HG03196 (cell line): ENCODE data around the gene TMEM258.

Experiments used
- ATAC-seq: cut with Tn5 transposase; IDR thresholded peaks from one replicate; pipeline ENCODE4 v1.9.1; 2021; ENCODE audit not compliant: unreplicated experiment

Gene TMEM258

DNA sequence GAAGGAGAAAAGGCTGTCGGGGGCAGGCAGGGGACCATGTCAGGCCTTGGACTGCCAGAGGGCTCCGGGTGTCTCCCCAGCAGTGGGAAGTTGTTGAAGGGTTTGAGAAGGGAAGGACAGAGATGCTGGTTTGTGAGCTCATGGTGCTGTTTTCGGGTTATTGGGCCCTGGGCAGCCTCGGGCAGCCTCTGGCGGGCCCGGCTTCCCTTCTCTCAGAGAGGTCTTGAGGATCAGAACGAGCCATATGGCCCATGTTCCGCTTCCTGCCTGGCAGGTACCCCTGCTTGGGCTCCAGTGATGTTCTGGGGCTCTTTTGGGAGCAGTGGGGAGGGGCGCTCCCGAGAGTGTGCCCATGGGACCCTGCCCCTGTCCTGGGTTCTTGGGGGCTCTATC is 30.2 kb downstream of the TMEM258 start:
- no peak for ATAC-seq

DNA sequence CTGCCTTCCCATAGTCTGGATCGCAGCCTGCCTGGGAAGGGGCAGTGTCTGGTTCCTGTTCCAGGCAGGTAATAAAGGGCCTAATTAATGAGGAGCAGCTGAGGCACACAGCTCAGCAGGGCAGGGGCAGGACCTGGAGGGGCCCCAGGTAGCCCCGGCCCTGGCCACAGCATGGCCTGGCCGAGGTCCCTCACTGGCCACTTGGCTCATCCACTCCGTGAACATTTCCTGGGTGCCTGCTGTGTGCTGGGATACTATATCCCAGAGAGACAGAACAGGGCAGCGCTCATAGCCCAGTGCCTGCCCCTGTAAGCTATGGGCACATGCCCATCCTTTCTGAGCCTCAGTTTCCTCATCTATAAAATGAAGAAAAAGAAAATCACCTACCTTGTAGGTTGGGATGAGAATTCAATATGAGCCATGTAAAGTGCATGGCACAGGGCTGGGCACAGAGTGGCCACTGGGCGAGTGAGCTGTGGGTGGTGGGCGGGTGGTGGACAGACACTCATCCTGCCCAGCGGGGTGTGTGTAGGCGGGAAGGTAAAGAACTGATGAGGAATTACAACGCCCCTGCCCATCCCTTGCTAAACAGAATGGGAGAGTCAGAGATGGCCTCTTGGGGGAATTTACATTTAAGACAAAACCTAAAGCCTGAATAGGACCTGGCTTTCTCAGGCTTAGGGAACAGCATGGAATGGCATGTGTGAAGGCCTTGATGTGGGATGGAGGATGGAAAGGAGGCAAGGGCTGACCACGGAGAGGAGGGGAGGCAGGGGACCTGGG is 30.8 kb downstream of the TMEM258 start:
- ATAC-seq, result no peak

DNA sequence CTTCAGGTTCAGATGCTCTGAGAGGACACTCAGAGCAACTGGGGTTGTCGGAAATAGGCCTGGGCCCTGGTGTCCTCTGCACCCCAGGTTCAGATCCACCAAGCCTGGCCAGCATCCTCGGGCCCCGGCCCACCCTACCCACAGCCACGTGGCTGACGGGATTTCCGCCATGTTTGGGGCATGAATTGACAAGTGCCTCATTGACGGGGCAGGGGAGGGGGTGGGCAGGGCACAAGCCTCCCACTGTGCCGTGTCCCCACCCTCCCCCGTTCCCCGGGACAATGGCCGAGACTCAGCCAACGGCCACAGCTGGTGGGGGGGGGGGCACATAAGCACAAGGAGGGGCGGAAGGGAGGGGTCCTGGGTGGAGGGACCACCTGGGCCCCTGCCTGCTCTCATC is 31.5 kb downstream of the TMEM258 start:
- no peak for ATAC-seq

DNA sequence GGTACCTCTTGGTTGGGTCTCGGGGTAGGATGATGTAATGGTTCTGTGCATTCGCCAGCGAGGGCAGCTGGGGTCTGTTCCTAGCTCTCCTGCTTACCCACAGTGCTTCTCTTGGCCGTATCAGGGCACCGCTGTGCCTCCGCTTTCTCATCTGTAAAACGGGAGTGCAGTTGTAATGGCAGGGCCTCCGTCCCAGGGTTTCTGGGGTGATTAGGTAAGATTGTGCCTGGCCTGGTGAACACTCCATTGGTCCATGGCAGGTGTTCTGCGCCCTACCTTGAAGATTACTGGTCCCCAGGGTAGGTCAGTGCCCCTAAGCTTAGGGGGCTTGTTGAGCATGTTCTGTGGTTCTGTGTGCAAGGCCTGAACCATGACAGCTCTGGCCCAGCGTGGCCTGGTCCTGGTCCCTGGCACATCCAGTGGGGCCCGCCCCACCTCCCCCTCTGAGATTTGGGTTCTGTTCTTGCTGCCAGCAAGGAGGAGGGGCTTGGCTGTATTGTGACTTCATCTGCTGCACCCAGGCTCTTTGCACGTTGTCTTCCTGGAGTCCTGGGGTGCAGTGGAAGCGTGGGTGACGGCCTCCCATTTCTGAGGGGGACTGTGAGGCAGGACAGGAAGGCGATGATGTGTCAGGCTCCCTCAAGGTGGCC is 35.1 kb downstream of the TMEM258 start:
- ATAC-seq, result no peak

DNA sequence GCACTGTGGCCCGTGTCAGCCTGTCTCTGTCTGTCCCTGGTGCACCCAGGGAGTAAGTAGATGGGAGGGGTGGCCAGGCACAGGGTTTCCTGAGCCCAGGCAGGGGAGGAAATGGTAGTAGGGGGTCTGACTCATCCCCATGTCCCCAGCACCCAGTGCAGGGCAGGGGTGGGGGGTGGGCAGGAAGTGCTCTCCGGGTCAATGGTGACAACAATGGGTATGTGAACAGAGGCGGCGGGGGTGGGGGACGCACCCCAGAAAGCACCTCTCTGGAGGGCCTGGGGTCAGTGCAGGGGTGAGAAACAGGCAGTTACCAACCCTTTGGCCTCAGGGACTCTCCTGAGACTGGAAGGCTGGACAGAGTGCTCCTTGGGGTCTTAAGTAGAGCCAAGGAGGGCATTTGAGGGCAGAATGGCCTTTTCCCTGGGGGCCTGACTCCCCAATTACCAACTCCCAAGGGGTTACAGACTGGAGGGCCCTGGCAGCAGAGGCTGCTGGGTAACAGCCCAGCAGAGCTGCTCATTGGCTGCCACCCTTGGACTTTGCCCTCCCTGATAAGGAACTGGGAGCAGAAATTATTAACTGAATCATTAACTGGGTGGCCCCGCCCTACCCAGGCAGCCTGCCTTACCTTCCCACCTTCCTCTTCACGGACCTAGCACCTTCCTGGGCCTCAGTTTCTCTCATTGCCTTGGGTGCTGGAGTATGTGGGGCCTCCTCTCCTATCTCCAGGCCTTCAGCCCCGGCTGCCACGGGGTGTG is 35.8 kb downstream of the TMEM258 start:
- peak; percentile 48 for ATAC-seq

DNA sequence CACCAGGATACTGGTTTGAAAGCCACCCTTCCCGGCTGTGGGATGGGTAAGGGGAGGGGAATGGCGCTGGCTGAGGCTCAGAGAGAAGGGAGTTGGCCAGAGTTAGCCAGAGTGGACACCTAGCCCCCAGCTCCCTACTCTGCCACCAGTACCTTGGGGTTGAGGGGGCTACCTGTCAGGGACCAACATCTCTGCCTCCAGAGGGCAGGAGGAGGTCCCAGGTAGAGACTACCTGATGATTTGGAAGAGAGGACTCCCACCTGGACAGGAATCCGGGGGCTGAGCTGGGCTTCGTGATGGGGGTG is 36.3 kb downstream of the TMEM258 start:
- ATAC-seq, result no peak

DNA sequence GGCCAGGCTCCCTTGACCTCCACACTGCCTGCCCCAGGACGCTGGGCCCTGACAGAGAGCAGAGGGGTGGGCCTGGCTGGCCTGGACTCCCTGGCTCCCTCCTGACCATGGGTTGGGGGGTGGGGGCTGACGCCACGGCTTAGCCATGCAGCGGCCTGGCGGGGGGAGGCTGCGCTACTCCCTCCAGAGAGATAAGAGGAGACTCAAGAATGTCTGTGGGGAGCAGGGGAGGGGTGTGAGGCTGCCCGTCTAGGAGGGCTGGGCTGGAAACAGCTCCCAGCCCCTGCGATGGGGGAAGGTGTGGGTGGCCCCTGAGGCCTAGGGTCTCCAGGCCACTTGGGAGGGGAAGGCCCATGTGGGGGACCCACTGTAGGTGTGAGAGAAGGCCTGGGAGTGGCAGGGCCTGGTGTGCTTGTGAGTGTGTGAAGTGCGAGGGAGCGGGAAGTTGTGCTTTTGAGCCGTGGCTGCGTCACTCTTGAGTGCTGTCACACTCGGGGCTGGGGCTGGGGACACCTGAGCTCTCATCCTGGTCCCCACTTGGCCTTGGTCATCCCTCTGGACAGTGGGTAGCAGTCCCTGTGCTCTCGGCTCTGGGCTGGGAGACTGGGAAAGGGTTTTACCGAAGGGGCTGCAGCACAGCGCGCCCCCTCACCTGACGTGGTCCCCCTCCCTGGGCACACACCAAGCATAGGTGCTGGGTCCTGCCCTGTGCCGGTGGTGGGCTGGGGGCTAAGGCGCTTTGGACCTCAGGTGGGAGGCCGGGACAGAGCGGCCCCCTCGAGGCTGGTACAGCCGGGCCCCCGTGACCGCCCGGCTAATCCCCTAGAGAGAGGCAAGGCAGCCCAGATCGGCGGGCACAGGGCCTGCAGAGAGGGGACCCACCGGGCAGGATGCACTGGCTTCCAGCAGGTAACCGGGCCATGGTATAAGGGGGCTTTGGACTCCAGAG is 37.6 kb downstream of the TMEM258 start:
- ATAC-seq, result no peak

DNA sequence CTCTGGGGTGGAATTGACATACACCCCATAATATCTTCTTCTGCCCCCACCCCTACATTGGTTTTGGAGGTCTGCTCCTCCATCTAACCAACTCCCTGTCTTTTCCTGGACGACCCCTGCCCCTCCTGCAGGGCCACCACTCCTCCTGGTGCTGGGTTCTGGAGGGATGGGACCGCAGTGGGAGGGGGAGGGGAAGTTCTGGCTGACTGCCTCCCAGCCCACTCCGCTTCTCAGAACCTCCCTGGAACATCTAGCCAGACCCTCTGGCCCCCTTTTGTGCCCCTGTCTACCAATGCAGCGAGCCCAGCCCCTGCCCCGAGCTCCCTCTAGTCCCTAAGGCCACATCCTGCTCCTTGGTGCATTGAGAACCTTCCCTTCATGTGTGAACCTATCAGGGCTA is 38.7 kb downstream of the TMEM258 start:
- no peak for ATAC-seq

DNA sequence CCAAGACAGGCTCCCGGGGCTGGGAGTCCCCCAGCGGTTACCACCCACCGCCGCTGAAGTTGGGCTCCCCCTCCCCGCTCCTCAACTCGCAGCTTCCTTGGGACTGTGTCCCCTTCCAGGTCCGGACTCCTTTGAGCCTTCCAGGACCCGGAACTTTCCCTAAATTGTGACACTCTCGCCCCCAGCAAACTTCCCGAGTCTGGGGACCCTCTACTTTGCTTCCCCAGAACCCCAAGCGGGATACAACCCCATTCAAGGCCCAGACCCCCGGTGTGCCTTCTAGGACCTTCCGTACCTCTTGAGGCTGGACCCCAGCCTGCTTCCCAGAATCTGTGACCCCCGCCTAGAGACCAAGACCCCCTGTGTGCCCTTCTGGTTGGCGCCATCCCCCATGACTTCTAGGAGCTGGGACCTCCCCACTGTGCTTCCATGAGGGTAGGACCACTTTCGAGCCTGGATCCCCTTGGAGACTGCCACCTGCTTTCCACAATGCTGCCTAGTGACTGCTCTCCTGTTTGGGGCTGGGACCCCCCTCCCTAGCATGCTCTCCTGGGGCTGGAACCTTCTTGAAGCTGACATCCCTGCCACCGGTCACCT is 39.4 kb downstream of the TMEM258 start:
- ATAC-seq, result no peak

DNA sequence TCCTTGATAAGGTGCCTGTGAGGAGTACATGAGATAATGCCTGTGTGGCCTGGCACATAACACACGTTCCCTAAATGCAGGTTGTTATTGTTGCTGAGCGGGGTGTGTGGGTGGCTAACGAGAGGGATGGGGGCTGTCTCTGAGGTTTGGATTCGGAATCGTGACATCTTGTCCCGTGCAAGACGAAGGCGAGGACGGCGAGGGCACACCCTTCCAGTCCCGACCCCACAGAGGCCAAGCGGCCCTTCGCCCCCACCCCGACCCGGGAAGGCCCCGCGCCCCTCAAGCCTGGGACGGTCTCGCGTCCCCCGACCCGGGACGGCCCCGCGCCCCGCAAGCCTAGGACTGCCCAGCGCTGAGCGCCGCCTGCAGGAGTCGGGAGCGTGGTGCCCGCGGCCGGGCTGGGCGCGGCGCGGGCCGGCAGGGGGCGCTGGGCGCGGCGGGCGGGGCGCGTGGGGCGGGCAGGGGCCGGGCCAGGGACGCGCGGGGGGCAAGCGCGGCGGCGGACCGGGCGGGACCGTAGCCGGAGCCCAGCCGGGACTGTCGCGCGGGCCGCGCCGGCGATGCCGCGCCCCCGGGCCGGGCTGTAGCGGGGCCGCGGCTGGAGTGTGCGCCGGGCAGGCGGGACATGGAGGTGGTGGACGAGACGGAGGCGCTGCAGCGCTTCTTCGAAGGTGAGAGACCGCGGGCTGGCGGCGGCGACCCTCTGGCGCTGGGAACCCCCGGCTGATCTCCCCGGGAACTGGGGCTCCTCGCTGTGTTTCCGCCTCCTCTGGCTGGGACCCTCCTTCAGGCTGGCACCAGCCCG is 40.1 kb downstream of the TMEM258 start, which contains the start of gene MYRF:
Gene MYRF (plus strand): TSS at position 520 of the 808 bp plus-strand sequence. CDS start 109 bp downstream, at position 629.
- no peak for ATAC-seq

DNA sequence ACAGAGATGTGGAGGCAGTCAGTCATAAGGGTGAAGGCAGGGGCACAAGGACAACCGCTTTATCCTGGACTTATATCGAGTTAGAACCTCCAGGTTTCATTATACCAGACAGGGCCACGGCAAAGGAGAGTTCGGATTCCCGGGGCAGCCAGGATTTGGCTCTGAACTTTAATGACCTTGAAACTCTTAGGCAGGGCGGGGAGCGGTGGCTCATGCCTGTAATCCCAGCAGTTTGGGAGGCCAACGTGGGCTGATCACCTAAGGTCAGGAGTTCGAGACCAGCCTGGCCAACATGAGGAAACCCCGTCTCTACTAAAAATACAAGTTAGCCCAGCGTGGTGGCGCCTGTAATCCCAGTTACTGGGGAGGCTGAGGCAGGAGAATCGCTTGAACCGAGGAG is 41.0 kb downstream of the TMEM258 start:
- no peak for ATAC-seq

DNA sequence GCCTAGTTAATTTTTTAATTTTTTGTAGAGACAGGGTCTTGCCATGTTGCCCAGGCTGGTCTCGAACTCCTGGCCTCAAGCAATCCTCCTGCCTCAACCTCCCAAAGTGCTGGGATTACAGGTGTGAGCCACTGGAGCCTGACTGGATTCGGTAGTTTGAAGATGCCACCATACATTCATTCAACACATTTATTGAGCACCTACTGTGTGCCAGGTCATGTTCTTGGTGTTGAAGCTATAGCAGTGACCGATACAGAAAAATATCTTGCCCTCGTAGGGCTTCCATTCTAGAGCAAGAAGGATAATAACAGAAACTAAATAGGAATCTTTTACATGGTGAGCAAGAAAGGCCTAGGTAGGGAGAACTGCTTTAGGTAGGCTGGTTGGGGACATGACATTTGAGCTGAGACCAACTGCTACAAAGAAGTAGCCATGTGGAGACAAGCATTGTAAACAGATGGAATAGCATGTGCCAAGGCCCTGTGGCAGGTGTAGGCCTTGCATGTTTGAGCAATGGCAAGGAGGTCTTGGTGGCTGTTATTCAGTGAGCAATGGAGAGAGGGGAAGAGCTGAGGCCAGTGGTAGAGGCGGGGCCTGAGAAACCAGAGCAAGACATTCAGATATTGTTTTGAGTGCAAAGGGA is 41.6 kb downstream of the TMEM258 start:
- ATAC-seq, result no peak

DNA sequence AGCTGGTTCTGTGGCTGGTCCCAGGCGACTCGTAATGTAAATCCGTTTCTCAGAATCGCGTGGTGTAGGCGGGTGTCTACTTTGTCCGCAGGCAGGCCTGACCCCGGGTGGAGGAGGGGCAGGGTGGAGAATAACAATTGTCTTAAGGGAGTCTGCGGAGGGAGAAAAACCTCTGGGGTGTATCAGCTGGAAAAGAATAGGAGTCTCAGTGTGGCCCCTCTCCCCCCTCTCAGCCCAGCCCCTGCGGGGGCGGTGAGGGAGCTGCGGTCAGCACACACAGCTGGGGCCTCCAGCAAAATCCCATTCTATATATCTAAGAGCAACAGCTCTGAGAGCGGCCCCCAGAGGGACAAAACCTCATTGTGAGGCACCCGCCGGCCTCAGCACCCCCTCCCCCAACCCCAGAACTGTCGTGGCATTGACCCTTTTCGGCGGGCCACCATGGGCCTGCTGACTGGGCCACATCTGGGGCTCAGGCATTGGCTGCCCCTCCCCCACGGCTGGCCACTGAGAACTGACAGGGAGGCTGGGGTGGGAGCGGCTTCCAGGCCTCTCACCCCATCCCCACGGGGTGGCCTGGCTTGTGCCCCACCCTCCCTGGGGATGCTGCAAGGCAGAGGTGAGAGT is 42.7 kb downstream of the TMEM258 start:
- no peak for ATAC-seq

DNA sequence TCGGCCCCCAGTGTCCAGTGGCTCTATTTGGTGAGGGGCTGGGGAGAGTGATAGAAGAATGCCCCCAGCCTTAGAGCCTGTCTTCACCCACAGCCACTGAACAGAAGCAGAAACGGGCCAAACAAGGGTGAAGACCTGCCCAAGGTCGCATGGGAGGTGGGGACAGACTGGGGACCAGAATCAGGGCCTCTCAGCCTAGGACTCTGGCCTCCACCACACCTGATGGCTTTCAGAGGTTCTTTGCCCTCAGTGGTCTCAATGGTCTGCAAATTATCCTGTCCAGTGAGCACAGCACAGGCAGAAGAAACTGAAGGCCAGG is 44.5 kb downstream of the TMEM258 start:
- no peak for ATAC-seq

DNA sequence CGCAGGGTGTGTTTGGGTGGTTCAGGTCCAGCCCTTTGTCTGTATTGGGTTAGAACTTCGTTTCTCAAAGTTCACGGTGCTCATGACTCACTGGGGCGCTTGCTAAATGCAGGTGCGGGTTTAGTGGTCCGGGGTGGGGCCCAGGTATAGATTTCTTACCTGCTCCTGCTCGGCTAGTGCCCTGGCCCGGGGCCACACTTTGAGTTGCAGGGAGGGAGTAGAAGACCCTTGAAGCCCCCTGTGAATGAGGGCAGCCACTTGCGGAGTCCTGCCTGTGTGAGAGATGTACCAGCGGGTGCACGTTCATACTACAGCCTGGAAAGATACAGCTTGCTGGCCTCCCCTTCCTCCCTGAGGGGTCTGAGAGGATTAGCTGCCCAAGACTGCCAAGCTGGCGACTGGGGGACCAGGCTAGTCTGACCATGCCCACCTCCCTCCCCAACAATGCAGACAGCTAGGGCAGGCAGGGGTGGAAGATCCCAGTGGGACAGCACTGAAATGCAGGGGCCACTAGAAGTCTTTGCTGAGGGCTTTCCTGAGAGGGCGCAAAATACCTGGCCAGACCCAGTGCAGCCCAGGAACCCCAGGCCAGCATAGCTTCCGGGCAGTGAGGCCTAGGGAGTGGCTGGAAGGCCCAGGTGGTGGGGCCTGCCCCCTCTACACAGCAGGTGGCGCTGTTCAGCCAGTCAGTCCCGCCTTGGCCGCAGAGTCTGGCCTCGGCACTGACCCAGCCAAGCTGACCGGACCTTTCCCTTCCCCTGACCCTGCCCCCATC is 45.0 kb downstream of the TMEM258 start:
- ATAC-seq, result peak; percentile 43

DNA sequence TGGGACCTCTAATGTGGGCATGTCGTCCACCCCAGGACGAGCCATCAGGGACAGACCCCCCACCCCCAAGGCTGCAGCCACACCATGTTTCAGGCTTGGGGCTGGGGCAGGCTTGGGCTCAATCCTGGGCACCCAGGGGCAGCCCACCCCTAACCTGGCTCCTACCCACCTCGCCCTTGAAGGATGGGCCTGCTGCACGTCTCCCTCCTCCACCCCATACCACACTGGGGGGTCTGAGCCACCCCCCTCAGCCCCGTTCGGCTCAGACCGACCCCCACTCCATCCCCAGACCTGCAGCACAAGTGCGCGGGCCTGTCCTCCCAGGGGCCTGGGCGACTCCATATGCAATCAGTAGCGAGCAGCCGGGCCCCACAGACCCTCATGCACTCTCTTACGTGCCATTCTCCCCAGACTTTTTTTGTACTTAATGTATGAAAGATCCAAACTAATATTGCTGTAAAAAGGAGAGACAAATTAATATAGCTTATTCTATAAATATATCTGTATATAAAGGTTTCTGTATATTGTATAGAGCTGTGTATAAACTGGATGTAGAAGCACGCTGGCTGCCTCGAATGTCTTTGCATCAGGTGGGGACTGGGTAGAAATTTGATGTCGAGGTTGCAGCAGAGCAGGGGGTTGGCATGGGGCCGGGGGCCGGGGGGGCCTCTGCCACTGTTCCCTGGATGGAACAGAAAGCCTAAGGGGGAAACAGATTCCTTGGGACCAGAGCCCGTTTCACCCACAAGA is 45.8 kb downstream of the TMEM258 start:
- ATAC-seq, result no peak

DNA sequence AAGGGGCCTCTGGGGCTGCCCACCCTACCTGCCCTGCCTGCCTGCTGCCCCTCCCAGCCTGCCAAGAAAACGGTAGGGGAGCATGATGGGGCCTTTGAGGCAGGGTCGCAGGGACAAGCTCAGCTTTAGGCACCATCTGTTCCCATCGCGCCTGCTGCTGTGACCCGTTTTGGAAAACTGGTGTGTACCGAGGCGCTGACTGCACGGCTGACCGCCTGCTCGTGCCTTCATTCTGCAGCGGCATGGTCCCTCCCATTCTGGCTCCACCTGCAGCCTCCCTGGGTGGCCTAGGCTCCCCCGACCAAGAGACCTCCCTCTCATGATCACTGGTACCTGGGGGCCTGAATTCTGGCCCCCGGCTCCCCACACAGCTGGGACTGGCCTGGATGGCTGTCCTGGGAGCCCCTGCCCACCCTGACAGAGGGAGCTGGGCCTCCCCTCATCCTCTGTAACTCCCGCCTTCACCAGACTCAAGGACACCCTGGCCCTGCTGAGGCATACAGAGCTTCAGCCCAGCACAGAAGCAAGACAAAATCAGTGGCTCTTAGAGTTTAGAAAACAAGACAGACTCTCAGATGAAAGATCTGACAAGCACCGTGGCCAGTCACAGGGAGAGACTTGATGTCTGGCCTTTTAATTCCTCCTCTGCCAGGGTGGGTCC is 46.5 kb downstream of the TMEM258 start:
- ATAC-seq, result no peak
